ENCODE measurements around the gene OR2AT4.

GRCh38 chr11:75101424-75102128 is 4.9 kb upstream of the OR2AT4 start:
- TF ChIP-seq CTCF (IDR thresholded peaks at IDR 0.05): no peak
- TF ChIP-seq POLR2A (IDR thresholded peaks at IDR 0.05): no peak

All from lower leg skin (tissue), 3 donors.